Lower leg skin (tissue), 4 donors: ENCODE results near the gene COL15A1. TPM values are rescaled to one million over a fixed set of nuclear protein-coding genes. Genes with fewer than 3 reads are reported as not detected.

Source experiments
- DNase-seq, 2 donors: peaks; one replicate each; pipeline ENCODE4 v3.0.0-alpha.2; 2019; ENCODE audit warnings: low spot score in 2 of 2
- H3K4me3 ChIP-seq: fragments of 200-600 bp; sonication (generic); 2 replicates; pipeline ENCODE4 v1.5.1; 2017; ENCODE audit warnings: mild to moderate bottlenecking, low read depth; ENCODE audit not compliant: poor library complexity, severe bottlenecking
- CTCF ChIP-seq, 3 donors: fragments of 450-650 bp; IDR thresholded peaks; one replicate each; pipeline ENCODE4 v1.5.1; 2016; ENCODE audit warnings: antibody characterized with exemption in 3 of 3, mild to moderate bottlenecking in 3 of 3, moderate library complexity in 2 of 3
- POLR2A ChIP-seq, 2 donors: fragments of 450-650 bp; IDR thresholded peaks; one replicate each; pipeline ENCODE4 v1.6.1; 2016 to 2017; ENCODE audit warnings: antibody characterized with exemption in 2 of 2, mild to moderate bottlenecking in 1 of 2, moderate library complexity in 1 of 2
- WGBS, 2 donors: methylation state at CpG; one replicate each; pipeline ENCODE4 v1.1.5; 2018; 5-methylcytosine and 5-hydroxymethylcytosine counted together
- intact Hi-C: fragments of 100-400 bp; cut with DNase I; formaldehyde crosslinking; loops from one replicate; pipeline ENCODE4 v1.15.0; 2023; ENCODE audit warnings: low total_unique reads
- total RNA-seq, 4 donors: library from RNA; depleted of rRNA; stranded (reverse); fragments of >200 nt; gene quantifications; one replicate each; pipeline ENCODE4 v1.1.0, GENCODE V29; 2016

The COL15A1 gene
- total RNA-seq, 4 donors from 2014 or later: 2.3 to 14.1 (median 8.3) TPM

- no peak for TF ChIP-seq POLR2A (IDR thresholded peaks at IDR 0.05)
- no peak for TF ChIP-seq CTCF (IDR thresholded peaks at IDR 0.05)
- intact Hi-C loops: no loop called here
- no peak overlapping the region for H3K4me3 ChIP-seq
- DNase-seq: no peak
- WGBS, 2 donors: 78% methylated on average over 15 of the region's 15 CpGs
Measured at GRCh38 chr9:98983295-98984268, 39.9 kb downstream of the COL15A1 start.

GRCh38 chr9:98985596-98985995, 41.9 kb downstream of the COL15A1 start:
- intact Hi-C loops: no loop called here
- no peak for TF ChIP-seq POLR2A (IDR thresholded peaks at IDR 0.05)
- TF ChIP-seq CTCF (IDR thresholded peaks at IDR 0.05): no peak
- WGBS, 2 donors: 96 to 98% methylated on average over 22 of the region's 22 CpGs
- DNase-seq: peak in 1 of 2 donors; percentile 63
- no peak overlapping the region for H3K4me3 ChIP-seq

- TF ChIP-seq CTCF (IDR thresholded peaks at IDR 0.05): no peak
- no peak for TF ChIP-seq POLR2A (IDR thresholded peaks at IDR 0.05)
- intact Hi-C loops: no loop called here
- 75 to 77% methylated on average over 18 of the region's 18 CpGs for WGBS, 2 donors
- H3K4me3 ChIP-seq: no peak overlapping the region
- peak in 1 of 2 donors; percentile 57 for DNase-seq
Measured at GRCh38 chr9:98986866-98987651, 43.4 kb downstream of the COL15A1 start.

- intact Hi-C loops: no loop called here
- H3K4me3 ChIP-seq: no peak overlapping the region
- DNase-seq: peak; percentile 85 to 92
- TF ChIP-seq CTCF (IDR thresholded peaks at IDR 0.05) (no peak), POLR2A (IDR thresholded peaks at IDR 0.05) (no peak)
- 73 to 77% methylated on average over 13 of the region's 13 CpGs for WGBS, 2 donors
Measured at GRCh38 chr9:98989036-98990000, 45.6 kb downstream of the COL15A1 start.
